Suprapubic skin (tissue), 4 donors: ENCODE data around the gene CES5A.

Experiments used
- CTCF ChIP-seq, 2 donors: fragments of 200-600 bp in 1 of 2; fragments of 450-650 bp in 1 of 2; sonication (generic) in 1 of 2; IDR thresholded peaks; one replicate each; pipeline ENCODE4 v1.5.1; 2016 to 2019; ENCODE audit warnings: antibody characterized with exemption in 2 of 2, mild to moderate bottlenecking in 1 of 2, moderate library complexity in 1 of 2
- EP300 ChIP-seq: sonication (generic); formaldehyde crosslinking; IDR thresholded peaks from one replicate; pipeline ENCODE4 v1.6.1; 2017; ENCODE audit warnings: antibody characterized with exemption
- POLR2A ChIP-seq, 2 donors: fragments of 450-650 bp; IDR thresholded peaks; one replicate each; pipeline ENCODE4 v1.6.1; 2017; ENCODE audit warnings: antibody characterized with exemption in 2 of 2, mild to moderate bottlenecking in 2 of 2, moderate library complexity in 2 of 2
- POLR2AphosphoS5 ChIP-seq, 3 donors: sonication (generic); formaldehyde crosslinking; IDR thresholded peaks; one replicate each; pipeline ENCODE4 v1.6.1; 2017; ENCODE audit warnings: antibody characterized with exemption in 3 of 3

- TF ChIP-seq POLR2AphosphoS5 (IDR thresholded peaks at IDR 0.05), result no peak
- no peak for TF ChIP-seq EP300
- no peak for TF ChIP-seq CTCF (IDR thresholded peaks at IDR 0.05)
- no peak for TF ChIP-seq POLR2A (IDR thresholded peaks at IDR 0.05)
Measured at GRCh38 chr16:55911616-55912015, 36.4 kb upstream of the CES5A start.
